Inflammatory macrophage (primary cell): ENCODE data around the gene DNAAF5.
"Not testable (repeated sequence)": the region's sequence is repeated elsewhere in the genome, so short reads cannot be mapped to it uniquely, and the experiment has no call there.

Source experiments
- DNase-seq, 2 donors: peaks; one replicate each; pipeline ENCODE4 v3.0.0-alpha.2; 2020 to 2022

Gene DNAAF5

GRCh38 chr7:783556-784490 lies 57.3 kb downstream of the DNAAF5 start:
- no peak for DNase-seq

GRCh38 chr7:784971-785370 lies 58.5 kb downstream of the DNAAF5 start:
- no peak for DNase-seq

GRCh38 chr7:785416-785815 lies 58.9 kb downstream of the DNAAF5 start:
- DNase-seq, result no peak

GRCh38 chr7:786472-787255 lies 60.2 kb downstream of the DNAAF5 start:
- peak; percentile 46 to 58 for DNase-seq

DNA sequence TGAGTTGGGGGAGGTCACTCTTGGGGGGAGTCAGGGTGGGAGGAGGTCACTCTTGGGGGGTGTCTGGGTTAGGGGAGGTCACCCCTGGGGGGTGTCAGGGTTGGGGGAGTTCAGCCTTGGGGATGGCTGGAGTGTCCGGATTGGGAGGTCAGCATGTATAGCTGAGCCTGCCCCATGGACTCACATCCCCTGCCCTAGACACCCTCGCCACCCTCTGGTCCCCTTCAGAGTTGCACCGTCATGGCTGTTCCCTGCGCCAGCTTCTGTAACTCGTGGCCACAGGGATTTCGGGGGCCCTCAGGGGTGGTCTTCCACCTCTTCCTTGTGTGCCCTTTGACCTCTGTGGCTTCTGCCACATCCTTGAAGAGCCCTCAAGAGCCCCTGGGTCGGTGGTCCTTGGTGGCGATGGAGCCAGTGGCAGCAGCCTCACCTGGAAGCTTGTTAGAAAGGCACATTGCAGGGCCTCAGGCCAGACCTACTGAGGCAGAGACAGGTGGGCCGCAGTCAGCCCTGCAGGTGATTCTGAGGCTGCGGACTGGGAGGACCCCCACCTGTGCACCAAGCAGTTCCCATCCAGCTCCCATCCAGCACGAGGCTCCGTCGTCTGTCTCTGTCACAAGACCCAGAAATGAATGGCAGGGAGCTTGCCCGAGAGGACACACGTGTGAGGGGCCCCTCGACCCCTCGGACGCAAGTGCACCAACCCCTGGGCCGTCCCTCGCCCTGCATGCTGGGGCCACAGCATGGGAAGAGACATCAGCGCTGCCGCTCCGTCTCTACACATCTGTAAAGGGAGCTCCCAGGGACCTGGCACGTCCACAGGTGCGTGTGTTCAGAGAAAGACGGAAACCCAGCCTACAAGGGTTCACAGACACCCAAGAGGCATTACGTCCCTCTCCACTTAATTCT lies 61.1 kb downstream of the DNAAF5 start:
- DNase-seq, result no peak

- no peak for DNase-seq
These were observed 65.0 kb downstream of the DNAAF5 start for GRCh38 chr7:791519-791918.

DNA sequence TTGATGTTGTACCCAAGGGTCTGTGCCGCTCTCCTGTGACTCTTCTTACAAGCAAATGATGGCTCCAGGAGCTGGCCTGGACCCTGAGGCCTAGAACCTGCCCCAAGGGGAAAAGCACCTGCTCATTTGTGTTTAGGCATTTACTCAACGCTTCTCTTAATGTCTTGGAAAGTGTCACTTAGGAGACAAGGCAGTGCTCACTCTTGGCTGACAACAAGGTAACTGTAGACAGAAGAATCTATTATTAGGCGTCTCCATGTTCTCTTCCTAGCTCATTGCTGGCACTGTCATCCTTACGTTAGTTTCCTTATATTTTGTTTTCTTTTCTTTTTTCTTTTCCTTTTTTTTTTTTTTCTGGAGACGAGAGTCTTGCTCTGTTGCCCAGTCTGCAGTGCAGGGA lies 67.7 kb downstream of the DNAAF5 start:
- no peak for DNase-seq

GRCh38 chr7:794671-795329 lies 68.3 kb downstream of the DNAAF5 start:
- DNase-seq, result no peak

DNA sequence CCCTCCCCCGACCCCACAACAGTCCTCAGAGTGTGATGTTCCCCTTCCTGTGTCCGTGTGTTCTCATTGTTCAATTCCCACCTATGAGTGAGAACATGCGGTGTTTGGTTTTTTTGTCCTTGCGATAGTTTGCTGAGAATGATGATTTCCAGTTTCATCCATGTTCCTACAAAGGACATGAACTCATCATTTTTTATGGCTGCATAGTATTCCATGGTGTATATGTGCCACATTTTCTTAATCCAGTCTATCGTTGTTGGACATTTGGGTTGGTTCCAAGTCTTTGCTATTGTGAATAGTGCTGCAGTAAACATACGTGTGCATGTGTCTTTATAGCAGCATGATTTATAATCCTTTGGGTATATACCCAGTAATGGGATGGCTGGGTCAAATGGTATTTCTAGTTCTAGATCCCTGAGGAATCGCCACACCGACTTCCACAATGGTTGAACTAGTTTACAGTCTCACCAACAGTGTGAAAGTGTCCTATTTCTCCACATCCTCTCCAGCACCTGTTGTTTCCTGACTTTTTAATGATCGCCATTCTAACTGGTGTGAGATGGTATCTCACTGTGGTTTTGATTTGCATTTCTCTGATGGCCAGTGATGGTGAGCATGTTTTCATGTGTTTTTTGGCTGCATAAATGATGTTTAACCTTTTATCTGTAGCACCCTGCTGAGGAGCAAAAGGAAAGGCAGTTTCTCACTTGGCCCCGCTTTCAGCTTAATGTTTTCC lies 70.1 kb downstream of the DNAAF5 start:
- not testable (repeated sequence) for DNase-seq

DNA sequence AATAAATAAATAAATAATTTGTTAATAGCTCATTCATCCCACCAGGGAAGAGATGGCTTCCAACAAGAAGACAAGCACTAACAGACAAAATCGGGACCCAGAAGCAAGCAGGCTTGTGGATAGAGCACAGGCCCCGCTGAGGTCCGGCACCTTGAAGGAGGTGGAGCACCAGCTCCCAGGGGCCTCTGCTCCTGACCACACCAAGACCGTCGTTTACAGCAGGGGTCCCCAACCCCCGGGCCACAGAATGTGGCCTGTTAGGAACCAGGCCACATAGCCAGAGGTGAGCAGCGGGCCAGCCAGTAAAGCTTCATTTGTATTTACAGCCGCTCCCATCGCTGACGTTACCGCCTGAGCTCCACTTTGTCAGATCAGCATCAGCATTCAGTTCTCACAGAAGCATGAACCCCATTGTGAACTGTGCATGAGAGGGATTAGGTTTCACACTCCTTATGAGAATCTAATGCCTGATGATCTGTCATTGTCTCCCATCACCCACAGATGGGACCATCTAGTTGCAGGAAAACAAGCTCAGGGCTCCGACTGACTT lies 72.5 kb downstream of the DNAAF5 start:
- DNase-seq, result no peak

DNA sequence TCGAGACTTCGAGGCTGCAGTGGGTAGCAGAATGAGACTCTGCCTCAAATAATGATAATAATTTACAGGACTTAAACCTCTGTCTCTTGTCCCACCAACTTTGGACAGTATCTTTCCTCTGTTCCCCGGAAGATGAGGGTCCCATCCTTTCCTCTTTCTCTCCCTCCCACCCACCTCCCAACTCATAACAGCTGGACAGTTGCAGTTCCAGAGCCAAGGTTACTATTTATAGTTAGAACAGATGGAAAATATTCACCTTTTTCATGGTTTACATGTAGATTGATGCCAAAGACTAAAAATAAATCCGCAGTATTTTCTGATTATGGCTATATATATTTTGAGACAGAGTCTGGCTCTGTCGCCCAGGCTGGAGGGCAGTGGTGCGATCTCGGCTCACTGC lies 74.2 kb downstream of the DNAAF5 start:
- DNase-seq, result no peak

- not testable (repeated sequence) for DNase-seq
These were observed 74.9 kb downstream of the DNAAF5 start for GRCh38 chr7:801351-801750.

GRCh38 chr7:801940-802381 lies 75.5 kb downstream of the DNAAF5 start:
- DNase-seq, result no peak

- no peak for DNase-seq
These were observed 76.2 kb downstream of the DNAAF5 start for GRCh38 chr7:802500-803242.

- DNase-seq, result no peak
These were observed 76.7 kb downstream of the DNAAF5 start for GRCh38 chr7:803243-803635.

DNA sequence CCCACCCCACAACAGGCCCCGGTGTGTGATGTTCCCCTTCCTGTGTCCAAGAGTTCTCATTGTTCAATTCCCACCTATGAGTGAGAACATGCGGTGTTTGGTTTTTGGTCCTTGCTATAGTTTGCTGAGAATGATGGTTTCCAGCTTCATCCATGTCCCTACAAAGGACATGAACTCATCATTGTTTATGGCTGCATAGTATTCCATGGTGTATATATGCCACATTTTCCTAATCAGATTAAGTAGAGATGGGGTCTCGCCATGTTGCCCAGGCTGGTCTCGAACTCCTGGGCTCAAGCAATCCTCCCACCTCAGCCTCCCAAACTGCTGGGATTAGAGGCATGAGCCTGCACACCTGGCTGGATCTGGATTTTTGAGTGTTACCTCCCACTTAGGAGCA lies 77.3 kb downstream of the DNAAF5 start:
- not testable (repeated sequence) for DNase-seq

DNA sequence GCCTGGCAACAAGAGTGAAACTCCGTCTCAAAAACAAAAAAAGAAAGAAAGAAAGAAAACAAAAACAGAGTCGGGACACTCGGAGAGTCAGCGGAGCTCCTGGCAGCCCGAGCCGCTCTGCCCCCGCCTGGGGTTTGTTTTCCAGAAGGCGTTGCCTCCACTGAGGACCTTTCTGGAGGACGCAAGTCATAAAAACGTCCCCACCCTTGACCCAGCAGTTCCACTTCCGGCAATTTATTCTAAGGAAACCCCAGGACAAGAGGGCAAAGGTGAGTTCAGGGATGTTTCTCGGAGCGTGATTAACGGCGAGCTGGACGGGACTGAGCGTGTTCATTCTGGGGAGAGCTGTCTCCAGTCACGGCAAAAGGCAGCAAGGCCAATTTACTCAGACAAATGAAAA lies 78.8 kb downstream of the DNAAF5 start:
- DNase-seq, result no peak

DNA sequence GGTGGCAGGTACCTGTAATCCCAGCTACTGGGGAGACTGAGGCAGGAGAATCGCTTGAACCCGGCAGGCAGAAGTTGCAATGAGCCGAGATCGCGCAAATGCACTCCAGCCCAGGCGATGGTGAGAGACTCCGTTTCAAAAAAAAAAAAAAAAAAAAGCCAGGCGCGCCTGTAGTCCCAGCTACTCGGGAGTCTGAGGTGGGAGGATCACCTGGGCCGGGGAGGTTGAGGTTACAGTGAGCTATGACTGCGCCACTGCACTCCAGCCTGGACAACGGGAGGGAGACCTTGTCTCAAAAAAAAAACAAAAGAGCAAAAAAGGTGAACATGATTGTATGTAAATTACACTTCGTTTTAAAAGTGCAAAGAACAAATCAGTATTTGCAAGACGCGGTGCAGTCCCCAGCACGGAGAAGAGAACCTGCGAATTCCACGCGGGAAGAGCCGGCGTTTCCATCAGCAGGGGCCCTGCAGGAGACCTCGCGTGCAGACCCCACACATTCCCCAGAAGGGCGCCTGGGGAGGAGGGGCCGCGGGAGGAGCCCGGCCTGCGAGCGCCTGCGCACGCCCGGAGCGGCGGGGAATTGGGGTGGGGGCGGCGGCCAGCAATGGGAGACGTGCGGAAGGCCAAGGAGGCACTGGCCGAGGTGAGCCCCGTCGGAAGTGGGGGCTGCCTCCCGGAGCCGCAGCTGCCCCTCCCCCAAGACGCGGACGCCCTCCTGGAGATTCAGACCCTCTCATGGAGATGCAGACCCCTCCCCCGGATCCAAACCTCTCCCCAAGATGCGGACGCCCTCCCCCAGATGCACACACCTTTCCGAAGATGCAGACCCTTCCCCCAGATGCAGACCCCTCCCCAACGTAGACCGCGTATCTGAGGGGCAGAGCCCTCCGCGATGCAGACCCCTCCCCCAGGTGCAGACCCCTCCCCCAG lies 89.1 kb downstream of the DNAAF5 start:
- no peak for DNase-seq

GRCh38 chr7:816300-816750 lies 89.8 kb downstream of the DNAAF5 start:
- peak; percentile 93 to 95 for DNase-seq
